ENCODE data around the gene KAZN. TPM values are rescaled to one million over a fixed set of nuclear protein-coding genes. Genes with fewer than 3 reads are reported as not detected.

KAZN gene
- total and polyA plus RNA-seq, 2 of the 8 experiments (the other 6 are each of a cell fraction or from before 2014, with no cell fraction given), result 3.7 to 11.8 TPM

DNA sequence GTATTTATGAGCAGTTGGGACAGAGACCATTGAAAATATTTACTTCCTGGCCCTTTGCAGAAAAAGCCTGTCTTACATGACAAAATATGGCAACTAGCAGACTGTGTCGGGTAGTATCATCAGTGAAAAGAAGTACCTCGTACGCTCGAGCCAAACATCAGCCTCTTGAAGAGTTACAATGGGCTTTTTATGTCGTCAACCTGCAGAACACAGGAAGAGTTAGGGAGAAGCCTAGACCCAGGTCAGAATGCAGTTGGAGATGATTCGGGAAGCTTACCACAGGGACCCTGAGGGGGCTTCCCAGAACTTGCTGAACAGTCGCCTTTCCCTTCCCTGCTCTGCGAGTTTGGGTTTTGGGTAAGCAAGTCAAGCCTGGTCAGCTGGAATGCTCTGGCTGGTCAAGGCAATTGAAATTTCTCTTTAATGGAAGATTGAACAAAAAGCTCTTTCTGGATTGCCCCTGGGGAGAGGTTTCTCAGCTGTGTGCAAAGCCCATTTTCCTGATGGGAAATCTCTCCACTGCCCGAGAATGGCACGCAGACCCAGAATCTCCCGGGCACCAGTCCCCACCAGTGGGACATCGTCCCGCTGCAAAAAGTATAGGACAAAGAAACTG is 291.4 kb downstream of the KAZN start (continued):
- no peak for TF ChIP-seq KDM5A (IDR thresholded peaks at IDR 0.05; ENCODE audit: low read length)
